Bronchial epithelial cell (primary cell): ENCODE results near the gene MICU1. TPM values are rescaled to one million over a fixed set of nuclear protein-coding genes. Genes with fewer than 3 reads are reported as not detected.
A peak's percentile ranks its signal among the peaks of the same experiment; 100 is the strongest.

Experiments
- DNase-seq: peaks from one replicate; pipeline ENCODE4 v3.0.0-alpha.2; 2010; ENCODE audit warnings: low read depth
- FAIRE-seq: peaks from 2 replicates; lab custom pipeline; 2011; peaks lifted over from hg19 to GRCh38; lab: Jason Lieb, UNC
- H3K27me3 ChIP-seq: 2 replicates; pipeline ENCODE4 v1.5.1; 2011; ENCODE audit warnings: low read length; ENCODE audit not compliant: control insufficient read depth, insufficient read depth
- H3K36me3 ChIP-seq: 2 replicates; pipeline ENCODE4 v1.5.1; 2011; ENCODE audit warnings: low read length; ENCODE audit not compliant: control insufficient read depth, insufficient read depth
- H3K4me3 ChIP-seq: 2 replicates; pipeline ENCODE4 v1.5.1; 2011; ENCODE audit warnings: mild to moderate bottlenecking, low read depth, low read length, control low read depth
- total RNA-seq: library from RNA; depleted of rRNA; stranded (reverse); fragments of >200 nt; gene quantifications from 2 replicates; pipeline ENCODE4 v1.2.1, GENCODE V29; 2014
- TF ChIP-seq, protein P1 (sequence below): IDR thresholded peaks from 2 replicates; pipeline ENCODE4 v1.5.1; 2011; ENCODE audit warnings: mild to moderate bottlenecking, moderate library complexity, low read length, control low read depth, inconsistent platforms; ENCODE audit not compliant: insufficient read depth, severe bottlenecking

MICU1 gene
- total RNA-seq, 1 donor from 2014 or later: 20.8 TPM

DNA sequence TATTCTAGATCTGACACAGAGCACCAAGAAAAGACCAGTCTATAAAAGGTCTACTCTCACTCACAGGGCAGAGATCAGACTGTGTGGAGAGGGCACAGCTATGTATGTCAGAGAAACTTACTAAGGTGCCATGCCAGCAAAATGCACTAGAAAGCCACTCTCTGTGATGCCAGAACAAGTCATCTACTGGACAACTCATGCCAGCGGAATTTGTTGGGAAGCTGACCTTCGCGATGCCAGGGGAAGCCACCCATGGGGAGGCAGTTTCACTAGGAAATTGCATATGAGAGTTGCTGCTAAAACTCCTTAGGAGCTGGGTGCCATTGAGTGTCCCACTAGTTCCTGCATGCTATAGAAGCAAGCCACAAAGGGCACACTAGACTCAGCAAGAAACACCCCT lies 58.5 kb downstream of the MICU1 start:
- FAIRE-seq: peak; percentile 82
- peak; percentile 72 for DNase-seq
- H3K4me3 ChIP-seq: no peak overlapping the region
- H3K36me3 ChIP-seq: no peaks in the 10 kb centered on the region
- TF ChIP-seq, protein P1, sequence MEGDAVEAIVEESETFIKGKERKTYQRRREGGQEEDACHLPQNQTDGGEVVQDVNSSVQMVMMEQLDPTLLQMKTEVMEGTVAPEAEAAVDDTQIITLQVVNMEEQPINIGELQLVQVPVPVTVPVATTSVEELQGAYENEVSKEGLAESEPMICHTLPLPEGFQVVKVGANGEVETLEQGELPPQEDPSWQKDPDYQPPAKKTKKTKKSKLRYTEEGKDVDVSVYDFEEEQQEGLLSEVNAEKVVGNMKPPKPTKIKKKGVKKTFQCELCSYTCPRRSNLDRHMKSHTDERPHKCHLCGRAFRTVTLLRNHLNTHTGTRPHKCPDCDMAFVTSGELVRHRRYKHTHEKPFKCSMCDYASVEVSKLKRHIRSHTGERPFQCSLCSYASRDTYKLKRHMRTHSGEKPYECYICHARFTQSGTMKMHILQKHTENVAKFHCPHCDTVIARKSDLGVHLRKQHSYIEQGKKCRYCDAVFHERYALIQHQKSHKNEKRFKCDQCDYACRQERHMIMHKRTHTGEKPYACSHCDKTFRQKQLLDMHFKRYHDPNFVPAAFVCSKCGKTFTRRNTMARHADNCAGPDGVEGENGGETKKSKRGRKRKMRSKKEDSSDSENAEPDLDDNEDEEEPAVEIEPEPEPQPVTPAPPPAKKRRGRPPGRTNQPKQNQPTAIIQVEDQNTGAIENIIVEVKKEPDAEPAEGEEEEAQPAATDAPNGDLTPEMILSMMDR: no peak
- H3K27me3 ChIP-seq: no peaks in the 10 kb centered on the region

DNA sequence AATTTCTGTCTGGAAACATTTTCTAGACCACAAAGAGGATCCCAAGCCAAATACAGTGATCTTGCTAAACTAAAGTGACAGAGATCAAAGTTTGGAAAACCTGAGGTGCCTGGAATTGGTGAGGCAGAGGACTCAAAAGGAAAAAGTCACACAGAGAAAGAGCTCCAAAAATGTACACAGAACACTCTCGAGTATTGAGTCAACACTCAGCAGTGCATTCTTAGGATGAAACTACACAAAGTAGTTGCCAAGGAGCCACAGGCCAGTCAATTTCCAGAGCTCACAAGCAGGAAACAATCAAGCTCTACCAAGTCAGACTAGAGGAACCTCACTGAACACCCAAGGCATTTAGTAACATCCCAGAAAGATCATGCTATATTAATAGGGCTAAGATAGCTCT lies 61.3 kb downstream of the MICU1 start:
- TF ChIP-seq, protein P1: no peak
- FAIRE-seq (no peak), DNase-seq (no peak)
- Histone ChIP-seq H3K27me3 (no peaks in the 10 kb centered on the region), H3K36me3 (no peaks in the 10 kb centered on the region), H3K4me3 (no peak overlapping the region)

DNA sequence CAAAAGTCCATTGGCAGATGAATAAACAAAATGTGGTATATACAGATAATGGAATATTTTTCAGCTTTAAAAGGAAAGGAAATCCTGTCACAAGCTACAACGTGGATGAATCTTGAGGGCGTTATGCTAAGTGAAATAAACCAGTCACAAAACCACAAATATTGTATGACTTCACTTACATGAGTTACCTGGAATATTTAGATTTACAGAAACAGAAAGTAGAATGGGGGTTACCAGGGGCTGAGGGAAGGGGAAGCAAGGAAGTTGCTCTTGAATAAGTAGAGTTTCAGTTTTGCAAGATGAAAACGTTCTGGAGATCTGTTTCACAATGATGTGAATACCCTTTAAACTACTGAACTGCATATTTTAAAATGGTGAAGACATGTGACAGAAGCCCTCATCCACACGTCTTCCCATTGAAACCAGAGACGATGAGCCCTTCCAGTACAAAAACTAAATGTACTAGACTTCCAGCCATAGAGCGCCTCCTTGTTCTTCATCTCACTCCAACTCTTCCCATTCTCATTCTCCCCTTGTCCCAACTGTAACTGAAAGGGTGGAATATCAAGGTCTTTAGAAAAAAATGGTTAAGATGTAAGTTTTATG lies 62.4 kb downstream of the MICU1 start:
- FAIRE-seq: no peak
- TF ChIP-seq, protein P1: no peak
- no peaks in the 10 kb centered on the region for H3K27me3 ChIP-seq
- no peak overlapping the region for H3K4me3 ChIP-seq
- H3K36me3 ChIP-seq: no peaks in the 10 kb centered on the region
- DNase-seq: no peak

DNA sequence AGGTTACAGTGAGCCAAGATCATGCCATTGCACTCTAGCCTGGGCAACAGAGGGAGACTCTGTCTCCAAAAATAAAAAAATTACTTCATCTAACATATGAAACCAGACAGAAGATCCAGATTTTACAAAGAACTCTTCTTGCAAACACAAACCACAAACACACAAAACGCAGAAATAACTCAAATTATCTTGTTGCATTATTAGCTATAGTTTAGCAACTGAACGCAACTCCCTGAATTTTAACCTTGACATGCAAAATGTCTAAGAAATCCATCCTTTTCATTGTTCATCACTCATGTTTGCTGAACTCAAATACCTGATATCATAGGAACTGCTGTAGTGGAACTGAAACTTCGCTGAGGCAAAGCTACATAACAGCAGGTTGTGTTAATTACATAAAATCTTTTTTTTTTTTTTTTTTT lies 64.1 kb downstream of the MICU1 start:
- H3K4me3 ChIP-seq: no peak overlapping the region
- TF ChIP-seq, protein P1: no peak
- no peaks in the 10 kb centered on the region for H3K36me3 ChIP-seq
- DNase-seq (no peak), FAIRE-seq (no peak)
- H3K27me3 ChIP-seq: no peaks in the 10 kb centered on the region

DNA sequence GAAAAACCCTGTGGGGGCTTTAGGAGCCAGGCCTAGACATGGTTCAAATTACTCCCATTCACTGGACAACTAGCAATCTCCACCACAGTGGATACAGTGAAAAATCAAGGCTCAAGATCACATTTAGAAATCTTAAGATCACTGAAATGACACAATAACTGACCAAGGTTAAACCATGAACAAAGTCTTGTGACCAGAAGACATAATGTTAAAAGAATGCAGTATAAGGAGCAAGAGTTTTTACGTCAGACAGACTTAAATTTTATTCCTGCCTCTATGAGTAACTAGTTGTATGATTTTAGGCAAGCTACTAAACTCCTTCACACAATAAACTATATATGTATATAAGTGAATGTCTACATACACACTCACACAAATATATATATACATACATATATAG lies 68.5 kb downstream of the MICU1 start:
- H3K36me3 ChIP-seq: no peaks in the 10 kb centered on the region

More for the DNA sequence above, 68.5 kb downstream of the MICU1 start:
- no peak for DNase-seq
- no peak for FAIRE-seq
- H3K27me3 ChIP-seq: no peaks in the 10 kb centered on the region
- TF ChIP-seq, protein P1: no peak
- no peak overlapping the region for H3K4me3 ChIP-seq
